Trophoblast cell (in vitro differentiated cells and primary cell): Measurements from ENCODE around the gene HRH3.

Source experiments
- DNase-seq, 2 donors: peaks; one replicate each; pipeline ENCODE4 v3.0.0-alpha.2; 2016
- H2AFZ ChIP-seq: 2 replicates; pipeline ENCODE4 v1.6.1; 2013; ENCODE audit warnings: low read length, moderate library complexity, mild to moderate bottlenecking; ENCODE audit not compliant: insufficient read depth, poor library complexity
- H2AK5ac ChIP-seq: 2 replicates; pipeline ENCODE4 v1.6.1; 2013; ENCODE audit warnings: mild to moderate bottlenecking, low read length
- H2BK120ac ChIP-seq: 2 replicates; pipeline ENCODE4 v1.6.1; 2013; ENCODE audit warnings: low read length, mild to moderate bottlenecking, moderate library complexity; ENCODE audit not compliant: insufficient read depth, poor library complexity
- H2BK12ac ChIP-seq: 2 replicates; pipeline ENCODE4 v1.6.1; 2013; ENCODE audit warnings: mild to moderate bottlenecking, low read length, moderate library complexity
- H2BK5ac ChIP-seq: 2 replicates; pipeline ENCODE4 v1.6.1; 2013; ENCODE audit warnings: low read length, low read depth, moderate library complexity, mild to moderate bottlenecking; ENCODE audit not compliant: poor library complexity
- H3K14ac ChIP-seq: 2 replicates; pipeline ENCODE4 v1.6.1; 2013; ENCODE audit warnings: mild to moderate bottlenecking, low read length
- H3K18ac ChIP-seq: 2 replicates; pipeline ENCODE4 v1.6.1; 2013; ENCODE audit warnings: mild to moderate bottlenecking, low read length
- H3K23ac ChIP-seq: 2 replicates; pipeline ENCODE4 v1.6.1; 2013; ENCODE audit warnings: low read length
- H3K27ac ChIP-seq: 2 replicates; pipeline ENCODE4 v1.5.1; 2013; ENCODE audit warnings: low read depth, mild to moderate bottlenecking, inconsistent platforms, low read length, moderate library complexity
- H3K27me3 ChIP-seq: 2 replicates; pipeline ENCODE4 v1.6.1; 2013; ENCODE audit warnings: inconsistent platforms, mild to moderate bottlenecking, low read length, moderate library complexity; ENCODE audit not compliant: insufficient read depth
- H3K36me3 ChIP-seq, 2 experiments: 1 replicate in 1 of 2; 2 replicates in 1 of 2; pipeline ENCODE4 v1.6.1; 2013; ENCODE audit warnings: low read length in 2 of 2, mild to moderate bottlenecking in 2 of 2, moderate library complexity in 1 of 2; ENCODE audit not compliant: insufficient read depth in 2 of 2, control insufficient read depth in 1 of 2
- H3K4ac ChIP-seq: 2 replicates; pipeline ENCODE4 v1.6.1; 2013; ENCODE audit warnings: low read depth, mild to moderate bottlenecking, low read length, moderate library complexity
- H3K4me1 ChIP-seq, 2 experiments: 1 replicate in 1 of 2; 2 replicates in 1 of 2; pipeline ENCODE4 v1.6.1; 2013; ENCODE audit warnings: low read length in 2 of 2, mild to moderate bottlenecking in 2 of 2, moderate library complexity in 1 of 2; ENCODE audit not compliant: insufficient read depth in 2 of 2, control insufficient read depth in 1 of 2
- H3K4me2 ChIP-seq: 2 replicates; pipeline ENCODE4 v1.6.1; 2013; ENCODE audit warnings: inconsistent platforms, mild to moderate bottlenecking, low read length, moderate library complexity
- H3K4me3 ChIP-seq: 2 replicates; pipeline ENCODE4 v1.5.1; 2013; ENCODE audit warnings: mild to moderate bottlenecking, low read depth, low read length, inconsistent platforms
- H3K79me1 ChIP-seq: one replicate; pipeline ENCODE4 v1.6.1; 2013; ENCODE audit warnings: low read length
- H3K79me2 ChIP-seq: 2 replicates; pipeline ENCODE4 v1.6.1; 2013; ENCODE audit warnings: low read length, mild to moderate bottlenecking; ENCODE audit not compliant: control insufficient read depth, insufficient read depth, poor library complexity
- H3K9ac ChIP-seq: 2 replicates; pipeline ENCODE4 v1.6.1; 2013; ENCODE audit warnings: mild to moderate bottlenecking, low read length
- H3K9me3 ChIP-seq: 2 replicates; pipeline ENCODE4 v1.6.1; 2013; ENCODE audit warnings: low read depth, mild to moderate bottlenecking, control low read depth, inconsistent platforms, low read length; ENCODE audit not compliant: insufficient read depth
- H4K12ac ChIP-seq: 2 replicates; pipeline ENCODE4 v1.6.1; 2013; ENCODE audit warnings: low read depth, mild to moderate bottlenecking, low read length, moderate library complexity
- H4K8ac ChIP-seq: 2 replicates; pipeline ENCODE4 v1.6.1; 2013; ENCODE audit warnings: low read depth, mild to moderate bottlenecking, low read length, moderate library complexity
- H4K91ac ChIP-seq: one replicate; pipeline ENCODE4 v1.6.1; 2013; ENCODE audit warnings: low read depth, mild to moderate bottlenecking, low read length, moderate library complexity
- WGBS: extraction: QIAGEN DNeasy Blood & Tissue Kit; methylation state at CpG from one replicate; pipeline ENCODE4 v1.1.7; 2013; ENCODE audit warnings: missing lambda C conversion rate; ENCODE audit not compliant: insufficient read length, insufficient coverage; ENCODE audit errors: extremely low coverage; 5-methylcytosine and 5-hydroxymethylcytosine counted together

The HRH3 gene

DNA sequence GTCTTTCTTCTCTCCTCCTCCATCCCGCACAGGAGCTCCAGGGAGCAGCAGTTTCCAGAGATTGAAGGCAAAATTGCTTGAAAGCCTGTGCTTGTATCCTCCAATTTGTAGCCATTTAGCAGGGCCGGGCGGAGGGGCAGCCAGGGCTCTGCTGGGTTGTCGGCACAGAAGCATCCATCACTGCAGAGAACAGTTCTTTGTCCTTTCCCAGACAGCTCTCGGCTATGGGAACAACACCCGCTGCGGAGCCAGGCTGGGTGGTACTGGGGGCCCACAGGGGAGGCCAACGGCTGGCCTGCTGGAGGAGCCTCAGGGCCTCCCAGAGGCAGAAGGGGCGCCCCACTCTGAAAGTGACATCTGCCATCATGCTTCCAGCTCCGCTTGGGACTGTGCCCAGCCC is 7.8 kb downstream of the HRH3 start:
- Histone ChIP-seq H2BK12ac (no peak overlapping the region), H3K79me1 (no peaks in the 10 kb centered on the region), H3K36me3 (no peaks in the 10 kb centered on the region), H4K8ac (no peak overlapping the region), H4K12ac (no peak overlapping the region), H2AFZ (no peak overlapping the region), H2AK5ac (no peak overlapping the region), H3K79me2 (no peaks in the 10 kb centered on the region), H4K91ac (no peak overlapping the region), H3K27ac (no peak overlapping the region), H3K23ac (no peak overlapping the region), H2BK5ac (no peak overlapping the region), H3K18ac (no peak overlapping the region), H3K4ac (no peak overlapping the region), H3K4me1 (no peaks in the 10 kb centered on the region), H3K4me2 (no peak overlapping the region), H3K4me3 (no peak overlapping the region), H3K9ac (no peak overlapping the region), H3K27me3 (peaks cover 4% of the 10 kb centered on the region), H3K9me3 (peaks cover 5% of the 10 kb centered on the region), H2BK120ac (no peak overlapping the region), H3K14ac (no peak overlapping the region)
- WGBS: no CpG with 5 or more reads among the region's 10 CpGs
- no peak for DNase-seq

DNA sequence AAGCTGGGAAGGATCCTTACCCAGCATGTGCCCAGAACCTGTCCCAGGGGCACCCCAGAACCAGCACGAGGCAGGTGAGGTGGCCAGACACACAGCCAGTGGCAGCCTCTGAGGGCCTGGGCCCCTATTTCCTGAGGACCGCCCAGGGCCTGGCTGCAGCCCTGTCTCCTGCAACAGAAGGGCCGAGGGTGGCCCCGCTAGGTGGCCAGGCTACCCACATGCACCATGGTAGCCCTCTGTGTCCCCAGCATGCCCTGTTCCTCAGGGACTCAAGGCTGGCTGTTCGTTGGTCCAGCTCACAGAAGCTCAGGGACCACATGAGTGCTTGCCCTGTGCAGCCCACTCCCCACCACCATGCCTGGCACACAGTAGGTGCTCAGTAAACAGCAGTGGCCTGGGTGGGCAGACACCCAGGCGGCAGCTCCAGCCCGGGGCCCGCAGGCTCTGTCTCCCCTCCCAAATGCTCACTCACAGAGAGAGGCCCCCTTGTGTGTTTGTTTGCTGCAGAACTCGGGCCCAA is 8.2 kb downstream of the HRH3 start:
- H4K12ac ChIP-seq: no peak overlapping the region
- H3K79me2 ChIP-seq: no peaks in the 10 kb centered on the region
- no peak overlapping the region for H2AFZ ChIP-seq
- H3K4me2 ChIP-seq: no peak overlapping the region
- no peak overlapping the region for H3K4me3 ChIP-seq
- H3K36me3 ChIP-seq: no peaks in the 10 kb centered on the region
- no peak overlapping the region for H3K23ac ChIP-seq
- H2BK120ac ChIP-seq: no peak overlapping the region
- no peak overlapping the region for H4K8ac ChIP-seq
- no peak overlapping the region for H3K27ac ChIP-seq
- no peak overlapping the region for H2BK12ac ChIP-seq
- no peak for DNase-seq
- no peak overlapping the region for H2AK5ac ChIP-seq
- H3K9ac ChIP-seq: no peak overlapping the region
- H3K4ac ChIP-seq: no peak overlapping the region
- H3K4me1 ChIP-seq: no peaks in the 10 kb centered on the region
- H3K14ac ChIP-seq: no peak overlapping the region
- WGBS: no CpG with 5 or more reads among the region's 9 CpGs
- H3K27me3 ChIP-seq: no peaks in the 10 kb centered on the region
- H3K79me1 ChIP-seq: no peaks in the 10 kb centered on the region
- no peak overlapping the region for H3K18ac ChIP-seq
- H4K91ac ChIP-seq: no peak overlapping the region
- H2BK5ac ChIP-seq: no peak overlapping the region
- H3K9me3 ChIP-seq: peaks cover 5% of the 10 kb centered on the region

DNA sequence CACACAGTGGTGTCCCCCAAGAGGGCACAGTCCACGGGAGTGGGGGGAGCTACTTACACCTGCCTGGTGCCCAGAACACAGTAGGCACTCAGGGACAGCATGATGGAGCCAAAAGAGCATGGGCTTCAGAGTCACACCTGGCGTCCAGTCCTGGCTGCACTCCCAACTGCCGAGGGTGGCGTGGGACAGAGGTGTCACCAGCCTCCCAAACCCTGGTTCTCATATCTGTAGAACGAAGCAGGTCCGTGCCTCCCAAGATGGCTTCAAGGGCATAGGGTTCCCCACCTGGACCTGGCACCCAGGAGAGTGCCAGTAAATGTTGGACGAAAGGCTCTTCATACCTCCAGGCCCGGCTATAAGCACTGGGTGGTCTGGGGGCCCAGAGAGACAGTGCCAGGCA is 8.9 kb downstream of the HRH3 start:
- no peak overlapping the region for H2BK12ac ChIP-seq
- H3K4me2 ChIP-seq: no peak overlapping the region
- H3K4me1 ChIP-seq: no peaks in the 10 kb centered on the region
- peaks cover 5% of the 10 kb centered on the region for H3K9me3 ChIP-seq
- H2BK5ac ChIP-seq: no peak overlapping the region
- DNase-seq: no peak
- H4K91ac ChIP-seq: no peak overlapping the region
- no peak overlapping the region for H4K12ac ChIP-seq
- no peaks in the 10 kb centered on the region for H3K79me1 ChIP-seq
- H3K4ac ChIP-seq: no peak overlapping the region
- no CpG with 5 or more reads among the region's 8 CpGs for WGBS
- H3K18ac ChIP-seq: no peak overlapping the region
- no peak overlapping the region for H3K27ac ChIP-seq
- H3K23ac ChIP-seq: no peak overlapping the region
- H3K79me2 ChIP-seq: no peaks in the 10 kb centered on the region
- H2AFZ ChIP-seq: no peak overlapping the region
- H3K36me3 ChIP-seq: no peaks in the 10 kb centered on the region
- H3K9ac ChIP-seq: no peak overlapping the region
- H3K4me3 ChIP-seq: no peak overlapping the region
- H4K8ac ChIP-seq: no peak overlapping the region
- H3K14ac ChIP-seq: no peak overlapping the region
- no peak overlapping the region for H2AK5ac ChIP-seq
- no peaks in the 10 kb centered on the region for H3K27me3 ChIP-seq
- no peak overlapping the region for H2BK120ac ChIP-seq

- Histone ChIP-seq H3K9me3 (peaks cover 3% of the 10 kb centered on the region), H3K79me2 (no peaks in the 10 kb centered on the region), H3K14ac (no peak overlapping the region), H2AFZ (no peak overlapping the region), H3K4me2 (no peak overlapping the region), H3K79me1 (no peaks in the 10 kb centered on the region), H4K8ac (no peak overlapping the region), H4K91ac (no peak overlapping the region), H2BK120ac (no peak overlapping the region), H2BK5ac (no peak overlapping the region), H3K27me3 (no peaks in the 10 kb centered on the region), H3K9ac (no peak overlapping the region), H3K4me3 (no peak overlapping the region), H2BK12ac (no peak overlapping the region), H2AK5ac (no peak overlapping the region), H3K23ac (no peak overlapping the region), H4K12ac (no peak overlapping the region), H3K18ac (no peak overlapping the region), H3K4me1 (no peaks in the 10 kb centered on the region), H3K36me3 (no peaks in the 10 kb centered on the region), H3K4ac (no peak overlapping the region), H3K27ac (no peak overlapping the region)
- WGBS: no CpG with 5 or more reads among the region's 21 CpGs
- no peak for DNase-seq
Observed at GRCh38 chr20:62210496-62210855, 9.6 kb downstream of the HRH3 start.
